ENCODE data around the gene SLC24A3.

SLC24A3 gene

GRCh38 chr20:19244291-19244690 is 31.8 kb downstream of the SLC24A3 start:
- no peak for DNase-seq

DNA sequence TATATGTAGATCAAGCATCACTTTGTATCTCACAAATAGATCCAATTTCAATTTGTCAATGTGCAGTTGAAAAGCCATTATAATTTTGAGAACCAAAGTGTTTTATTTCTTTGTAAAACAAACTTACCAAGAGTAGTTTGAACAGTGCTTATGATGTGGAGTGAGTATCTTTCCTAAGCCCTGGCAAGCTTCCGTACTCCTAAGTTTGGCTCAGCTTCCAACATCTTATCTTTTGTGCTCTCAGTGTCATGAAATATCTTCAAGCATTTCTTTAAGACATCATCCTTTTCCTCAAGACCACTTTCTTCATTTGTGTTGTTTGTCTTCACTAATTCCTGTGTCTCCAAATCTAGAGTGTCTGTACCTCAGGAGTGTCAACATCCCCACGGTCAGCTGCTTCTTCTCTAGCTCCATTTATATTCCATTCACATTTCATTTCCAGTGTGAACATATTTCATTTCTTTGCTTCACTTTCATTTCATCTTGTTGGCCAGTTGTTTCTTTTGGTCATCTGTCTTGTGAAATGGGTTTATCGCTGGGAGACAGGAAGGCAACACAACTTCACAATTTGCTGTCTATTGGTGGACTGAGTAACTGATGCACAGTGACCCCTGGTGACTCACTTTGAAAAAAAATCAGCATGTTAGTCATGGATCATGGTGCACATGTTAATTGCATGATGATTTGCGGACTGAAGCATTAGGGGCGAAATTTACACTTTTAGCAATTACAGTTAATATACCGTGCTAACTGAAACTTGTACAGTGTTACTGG is 36.9 kb downstream of the SLC24A3 start:
- no peak for DNase-seq

DNA sequence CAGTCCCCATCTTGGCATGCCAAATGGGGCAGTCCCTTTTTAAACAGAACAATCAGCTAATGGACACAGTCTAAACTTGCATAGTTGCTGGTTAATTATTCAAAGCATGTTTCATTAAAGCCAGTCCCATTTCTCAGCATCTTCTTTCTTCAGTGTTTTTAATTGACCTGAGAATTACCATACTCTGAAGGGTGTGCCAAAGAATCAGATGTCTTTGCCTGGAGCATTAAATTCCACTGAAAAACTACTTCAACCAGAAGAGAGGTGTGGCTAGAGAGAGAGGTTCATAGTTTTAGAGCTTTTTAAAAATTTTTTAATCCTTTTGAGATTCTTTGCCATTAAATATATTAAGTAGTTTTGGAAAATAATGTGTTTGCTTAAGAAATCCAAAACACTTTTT is 37.9 kb downstream of the SLC24A3 start:
- DNase-seq = no peak

GRCh38 chr20:19251506-19251905 is 39.1 kb downstream of the SLC24A3 start:
- no peak for DNase-seq

GRCh38 chr20:19251958-19252357 is 39.5 kb downstream of the SLC24A3 start:
- no peak for DNase-seq

- DNase-seq = no peak
These were observed 40.1 kb downstream of the SLC24A3 start for GRCh38 chr20:19252451-19253120.

DNA sequence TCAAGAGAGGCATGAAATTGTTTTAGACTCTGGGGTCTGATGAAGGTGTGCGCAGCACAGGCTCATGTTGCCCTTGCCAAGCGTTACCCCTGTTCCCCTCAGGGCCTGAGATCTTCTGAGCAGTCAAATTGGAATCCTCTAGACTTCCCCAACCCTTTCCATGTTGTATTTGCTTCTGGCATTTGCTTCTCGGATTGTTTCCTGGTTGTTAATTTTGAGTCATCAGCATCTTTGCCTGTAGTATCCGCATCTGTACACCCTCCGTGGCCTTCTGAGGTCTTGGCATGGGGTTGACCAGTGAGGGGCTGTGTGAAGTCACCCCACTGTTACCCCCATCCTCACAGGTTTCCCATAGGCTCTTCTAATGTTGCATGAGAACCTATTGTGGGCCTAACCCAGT is 40.9 kb downstream of the SLC24A3 start:
- no peak for DNase-seq

DNA sequence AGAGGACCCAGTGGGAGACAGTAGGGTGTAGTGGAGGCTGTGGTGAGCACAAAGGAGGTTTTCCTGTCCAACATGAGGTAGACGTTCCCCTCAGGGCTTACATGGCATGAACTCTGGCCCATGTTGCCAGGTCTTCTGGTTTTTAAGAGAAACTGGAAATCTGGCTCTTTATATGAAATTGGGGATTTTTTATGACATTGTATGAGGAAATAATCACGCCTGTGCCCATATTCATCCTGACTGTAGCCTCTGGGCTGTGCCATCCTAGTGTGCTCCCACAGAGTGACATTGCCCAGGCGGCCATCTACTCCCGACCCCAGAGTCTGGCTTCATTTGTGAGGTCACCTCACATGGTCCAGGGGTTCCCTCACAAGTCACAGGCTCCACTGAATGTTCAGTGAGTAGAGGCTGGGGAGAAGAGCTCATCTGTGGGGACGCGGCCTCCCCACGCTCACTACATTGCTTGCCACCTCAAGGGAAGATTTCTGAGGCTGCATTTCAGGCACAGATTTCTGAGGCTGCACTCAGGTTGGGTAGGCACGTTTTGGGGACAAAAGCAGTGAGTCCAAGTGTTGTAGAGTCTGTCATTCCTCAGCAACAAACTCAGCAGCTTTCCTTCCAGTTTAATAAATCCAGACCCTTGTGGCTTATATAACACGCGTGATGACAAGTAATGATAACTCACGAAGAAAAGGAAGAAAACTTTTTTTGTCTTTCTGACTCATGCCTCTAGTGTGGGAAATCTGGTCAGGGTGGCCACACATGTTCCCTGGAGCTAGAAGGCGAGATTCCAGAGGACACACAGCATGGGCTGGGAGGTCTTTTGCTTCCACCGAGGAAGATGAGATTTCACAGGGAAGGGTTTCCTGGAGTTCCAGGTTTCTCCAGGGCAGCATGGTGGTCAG is 41.7 kb downstream of the SLC24A3 start:
- peak; percentile 58 for DNase-seq

- DNase-seq = no peak
These were observed 42.5 kb downstream of the SLC24A3 start for GRCh38 chr20:19254956-19255355.

- peak; percentile 27 for DNase-seq
These were observed 43.6 kb downstream of the SLC24A3 start for GRCh38 chr20:19256085-19256484.

DNA sequence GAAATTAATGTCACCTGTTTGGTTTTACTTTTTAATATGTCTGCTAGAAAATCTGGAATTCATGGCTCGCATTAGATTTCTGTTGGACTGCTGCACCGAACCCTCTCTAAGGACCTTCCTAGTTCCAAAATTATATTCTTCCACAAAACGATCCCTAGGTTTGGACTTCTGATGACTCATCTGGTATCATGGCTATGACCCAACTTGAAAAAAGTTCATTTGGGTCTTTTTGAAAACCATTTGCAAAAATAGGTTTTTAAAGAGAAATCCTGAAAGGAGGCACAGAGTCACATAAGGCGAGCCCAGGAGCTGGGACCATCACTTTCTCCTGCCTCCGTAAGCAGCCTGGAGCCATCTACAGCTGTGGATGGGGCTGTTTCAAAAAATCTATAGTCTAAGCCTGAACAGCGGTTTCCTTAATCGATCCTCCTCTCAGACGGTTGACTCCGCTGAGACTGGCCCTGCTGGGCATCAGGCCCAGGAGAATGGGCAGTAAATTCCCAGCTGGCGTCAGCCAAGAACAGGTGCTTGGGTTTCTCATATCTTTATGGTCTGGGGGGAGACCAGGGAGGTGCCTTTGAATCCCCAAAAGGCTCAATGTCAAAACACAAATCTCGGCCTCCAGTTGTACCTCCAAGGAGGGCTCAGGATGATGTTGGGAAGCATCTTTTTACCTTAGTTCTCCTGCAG is 44.6 kb downstream of the SLC24A3 start:
- no peak for DNase-seq

DNA sequence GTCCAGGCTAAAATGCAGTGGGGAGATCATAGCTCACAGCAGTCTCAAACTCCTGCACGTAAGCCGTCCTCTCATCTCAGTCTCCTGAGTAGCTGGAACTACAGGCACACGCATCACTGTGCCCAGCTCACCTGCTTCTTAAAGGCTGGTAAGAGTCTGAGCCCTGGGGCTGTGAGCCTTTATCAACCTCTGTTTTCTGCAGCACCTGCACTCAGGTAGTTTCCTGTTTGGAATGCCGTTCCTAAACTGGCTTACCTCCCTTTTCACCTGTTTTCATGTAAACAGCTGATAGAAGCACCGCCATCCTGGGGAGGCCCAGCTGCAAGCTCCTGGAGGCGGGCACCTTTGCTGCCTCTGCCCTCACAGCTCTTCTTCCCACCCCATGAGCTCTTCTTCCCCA is 45.4 kb downstream of the SLC24A3 start:
- no peak for DNase-seq

DNA sequence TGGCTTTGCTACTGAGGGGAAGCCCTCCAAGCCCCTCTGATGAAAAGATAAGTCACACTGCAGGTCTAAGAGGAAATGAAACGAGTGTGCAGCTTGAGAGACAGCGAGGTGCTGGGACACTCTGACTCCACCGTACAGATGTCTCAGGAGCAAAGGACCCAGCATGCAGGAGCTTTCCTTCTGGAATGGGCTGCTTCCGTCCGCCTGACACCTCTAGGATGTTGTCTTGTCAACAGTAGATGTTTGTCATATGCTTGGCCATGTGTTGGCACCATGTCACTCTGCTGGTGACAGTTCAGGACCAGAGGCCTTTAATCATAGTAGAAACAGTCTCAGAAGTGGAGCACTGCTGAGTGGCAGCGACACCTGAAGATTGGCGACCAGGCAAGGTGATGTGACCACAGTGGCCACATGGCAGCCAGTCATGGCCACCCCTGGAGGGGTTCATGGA is 46.7 kb downstream of the SLC24A3 start:
- no peak for DNase-seq

- DNase-seq = peak; percentile 3
These were observed 48.1 kb downstream of the SLC24A3 start for GRCh38 chr20:19260412-19261090.

- DNase-seq = no peak
These were observed 51.7 kb downstream of the SLC24A3 start for GRCh38 chr20:19264191-19264590.

DNA sequence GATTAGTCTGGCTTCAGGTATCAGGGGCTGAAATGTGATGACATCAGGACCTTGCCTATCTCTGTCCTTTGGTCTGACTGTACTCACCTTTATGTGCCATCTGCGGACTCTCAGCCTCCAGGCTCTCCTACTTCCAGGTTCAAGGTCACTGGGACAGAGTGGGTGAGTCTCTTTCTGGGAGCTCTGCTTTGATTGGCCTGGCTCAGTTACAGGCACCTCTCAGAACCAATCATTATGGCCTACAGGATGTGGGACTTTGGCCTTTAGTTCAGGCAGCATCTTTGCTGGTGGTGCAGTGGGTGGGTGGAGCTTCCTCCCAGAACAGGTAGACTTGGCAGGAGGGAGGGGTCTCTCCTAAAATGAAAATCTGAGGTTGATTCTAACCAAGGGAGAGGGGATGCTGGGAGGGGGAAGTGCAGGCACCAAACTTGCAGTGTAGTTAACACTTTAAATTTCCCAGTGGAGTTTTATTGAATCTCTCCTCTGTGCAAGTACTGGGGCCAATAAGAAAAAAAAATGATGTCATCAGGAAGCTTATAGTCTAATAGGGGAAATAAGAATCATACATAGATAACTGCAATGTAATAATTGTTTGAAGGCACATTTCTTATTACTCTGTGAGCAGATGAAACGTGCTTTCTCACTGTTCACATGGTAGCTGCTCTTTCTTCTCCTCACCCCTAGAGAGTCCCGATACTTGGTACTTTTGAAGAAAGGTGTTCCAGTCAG is 53.4 kb downstream of the SLC24A3 start:
- DNase-seq = no peak

DNA sequence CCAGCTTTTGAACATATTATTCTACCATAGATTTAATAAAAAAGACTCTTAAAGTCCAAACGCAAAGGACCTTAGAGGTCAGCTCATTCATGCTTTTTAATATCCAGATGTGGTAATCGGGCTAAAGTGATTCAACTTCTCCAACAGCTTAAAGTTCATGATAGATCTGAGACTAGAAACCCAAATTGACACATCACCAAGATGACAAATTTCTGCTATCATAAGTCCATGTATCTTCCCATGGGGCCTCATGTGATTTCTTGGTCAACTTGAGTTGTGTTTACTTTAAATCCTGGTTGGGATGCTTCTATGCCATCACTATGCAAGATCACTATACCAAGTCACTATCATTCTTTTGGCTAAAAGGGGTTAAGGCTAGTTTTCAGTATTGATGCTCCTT is 56.0 kb downstream of the SLC24A3 start:
- DNase-seq = no peak

DNA sequence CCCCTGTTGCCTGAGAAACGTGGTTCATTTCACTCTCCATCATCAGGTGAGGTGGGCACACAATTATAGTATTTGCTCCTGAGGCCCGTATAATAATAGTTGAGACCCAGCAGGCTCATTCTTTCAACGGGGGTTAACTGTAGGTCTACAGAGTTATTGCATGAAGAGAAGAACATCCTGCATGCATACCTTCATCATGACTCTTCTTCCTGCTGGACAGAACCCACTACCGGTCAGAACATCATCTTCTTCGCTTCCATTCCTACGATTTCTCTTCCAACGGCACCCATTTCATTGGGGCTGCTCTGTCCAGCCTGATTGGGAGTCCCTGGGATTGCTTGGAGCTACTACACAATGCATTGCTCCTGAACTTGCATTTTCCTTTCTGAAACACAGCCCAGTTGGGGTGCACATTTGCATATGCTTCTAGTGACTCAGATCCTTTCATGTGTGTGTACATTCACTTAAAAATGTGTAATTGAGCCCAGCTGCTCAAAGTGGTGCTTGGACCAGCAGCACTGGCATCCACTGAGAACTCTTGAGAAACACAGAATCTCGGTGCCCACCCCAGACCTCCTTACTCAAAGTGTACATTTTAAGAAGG is 57.4 kb downstream of the SLC24A3 start:
- DNase-seq = peak; percentile 41

GRCh38 chr20:19271879-19272651 is 59.6 kb downstream of the SLC24A3 start:
- DNase-seq = no peak

GRCh38 chr20:19272976-19273654 is 60.7 kb downstream of the SLC24A3 start:
- DNase-seq = no peak

Data from fibroblast of upper back skin (primary cell).